ENCODE measurements around the gene SMC1B. TPM values are rescaled to one million over a fixed set of nuclear protein-coding genes. Genes with fewer than 3 reads are reported as not detected.

SMC1B gene
- total RNA-seq, 1 donor from 2014 or later = not detected

DNA sequence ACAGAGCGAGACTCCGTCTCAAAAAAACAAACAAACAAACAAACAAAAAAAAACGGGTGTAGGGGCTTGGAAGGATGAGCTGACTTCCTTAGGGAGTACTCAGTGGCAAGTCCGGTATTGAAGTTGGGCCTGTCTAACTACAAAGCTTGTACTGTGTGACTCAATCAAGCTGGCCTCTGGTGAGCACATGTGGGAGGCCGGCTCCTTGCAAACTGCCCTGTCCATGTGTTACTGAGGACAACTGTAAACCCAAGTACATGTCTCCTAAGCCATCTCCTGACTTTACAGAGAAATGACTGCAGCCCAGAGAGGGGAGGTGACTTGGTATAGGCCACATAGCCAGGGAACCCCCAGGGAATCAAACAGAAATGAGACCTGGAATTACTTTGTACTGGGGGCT, 11.7 kb upstream of the SMC1B start:
- DNase-seq (ENCODE audit: low spot score) = no peak
- H3K27ac Mint-ChIP-seq (ENCODE audit: unreplicated experiment) = no peak overlapping the region
- H3K9me3 Mint-ChIP-seq (ENCODE audit: unreplicated experiment) = no peaks in the 10 kb centered on the region
- peaks cover 4% of the 10 kb centered on the region for H3K36me3 Mint-ChIP-seq (ENCODE audit: low read depth, unreplicated experiment)
- H3K4me3 Mint-ChIP-seq (ENCODE audit: unreplicated experiment) = no peak overlapping the region
- TF ChIP-seq, protein P1, sequence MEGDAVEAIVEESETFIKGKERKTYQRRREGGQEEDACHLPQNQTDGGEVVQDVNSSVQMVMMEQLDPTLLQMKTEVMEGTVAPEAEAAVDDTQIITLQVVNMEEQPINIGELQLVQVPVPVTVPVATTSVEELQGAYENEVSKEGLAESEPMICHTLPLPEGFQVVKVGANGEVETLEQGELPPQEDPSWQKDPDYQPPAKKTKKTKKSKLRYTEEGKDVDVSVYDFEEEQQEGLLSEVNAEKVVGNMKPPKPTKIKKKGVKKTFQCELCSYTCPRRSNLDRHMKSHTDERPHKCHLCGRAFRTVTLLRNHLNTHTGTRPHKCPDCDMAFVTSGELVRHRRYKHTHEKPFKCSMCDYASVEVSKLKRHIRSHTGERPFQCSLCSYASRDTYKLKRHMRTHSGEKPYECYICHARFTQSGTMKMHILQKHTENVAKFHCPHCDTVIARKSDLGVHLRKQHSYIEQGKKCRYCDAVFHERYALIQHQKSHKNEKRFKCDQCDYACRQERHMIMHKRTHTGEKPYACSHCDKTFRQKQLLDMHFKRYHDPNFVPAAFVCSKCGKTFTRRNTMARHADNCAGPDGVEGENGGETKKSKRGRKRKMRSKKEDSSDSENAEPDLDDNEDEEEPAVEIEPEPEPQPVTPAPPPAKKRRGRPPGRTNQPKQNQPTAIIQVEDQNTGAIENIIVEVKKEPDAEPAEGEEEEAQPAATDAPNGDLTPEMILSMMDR (IDR thresholded peaks at IDR 0.05; ENCODE audit: unreplicated experiment) = no peak
- peaks cover 12% of the 10 kb centered on the region for H3K27me3 Mint-ChIP-seq (ENCODE audit: unreplicated experiment)
- H3K4me1 Mint-ChIP-seq (ENCODE audit: unreplicated experiment) = no peaks in the 10 kb centered on the region

- Mint-ChIP-seq H3K9me3 (ENCODE audit: unreplicated experiment) (no peaks in the 10 kb centered on the region), H3K36me3 (ENCODE audit: low read depth, unreplicated experiment) (peaks cover 4% of the 10 kb centered on the region), H3K4me3 (ENCODE audit: unreplicated experiment) (no peak overlapping the region), H3K4me1 (ENCODE audit: unreplicated experiment) (no peaks in the 10 kb centered on the region), H3K27ac (ENCODE audit: unreplicated experiment) (no peak overlapping the region), H3K27me3 (ENCODE audit: unreplicated experiment) (peaks cover 10% of the 10 kb centered on the region)
- TF ChIP-seq, protein P1 (IDR thresholded peaks at IDR 0.05; ENCODE audit: unreplicated experiment) = no peak
- no peak for DNase-seq (ENCODE audit: low spot score)
Measured at GRCh38 chr22:45424241-45424731, 10.9 kb upstream of the SMC1B start.

GRCh38 chr22:45423524-45423923, 10.1 kb upstream of the SMC1B start:
- TF ChIP-seq, protein P1 (IDR thresholded peaks at IDR 0.05; ENCODE audit: unreplicated experiment) = no peak
- Mint-ChIP-seq H3K27ac (ENCODE audit: unreplicated experiment) (no peak overlapping the region), H3K36me3 (ENCODE audit: low read depth, unreplicated experiment) (peaks cover 4% of the 10 kb centered on the region), H3K4me3 (ENCODE audit: unreplicated experiment) (no peak overlapping the region), H3K27me3 (ENCODE audit: unreplicated experiment) (peaks cover 10% of the 10 kb centered on the region), H3K9me3 (ENCODE audit: unreplicated experiment) (no peaks in the 10 kb centered on the region), H3K4me1 (ENCODE audit: unreplicated experiment) (no peaks in the 10 kb centered on the region)
- DNase-seq (ENCODE audit: low spot score) = no peak

GRCh38 chr22:45422237-45422983, 9.0 kb upstream of the SMC1B start:
- Mint-ChIP-seq H3K27ac (ENCODE audit: unreplicated experiment) (no peak overlapping the region), H3K9me3 (ENCODE audit: unreplicated experiment) (no peaks in the 10 kb centered on the region), H3K4me1 (ENCODE audit: unreplicated experiment) (no peaks in the 10 kb centered on the region), H3K4me3 (ENCODE audit: unreplicated experiment) (no peak overlapping the region), H3K27me3 (ENCODE audit: unreplicated experiment) (peaks cover 6% of the 10 kb centered on the region), H3K36me3 (ENCODE audit: low read depth, unreplicated experiment) (peaks cover 4% of the 10 kb centered on the region)
- DNase-seq (ENCODE audit: low spot score) = no peak
- TF ChIP-seq, protein P1 (IDR thresholded peaks at IDR 0.05; ENCODE audit: unreplicated experiment) = no peak

- TF ChIP-seq, protein P1 (IDR thresholded peaks at IDR 0.05; ENCODE audit: unreplicated experiment) = no peak
- no peaks in the 10 kb centered on the region for H3K4me1 Mint-ChIP-seq (ENCODE audit: unreplicated experiment)
- no peaks in the 10 kb centered on the region for H3K9me3 Mint-ChIP-seq (ENCODE audit: unreplicated experiment)
- no peak for DNase-seq (ENCODE audit: low spot score)
- no peak overlapping the region for H3K4me3 Mint-ChIP-seq (ENCODE audit: unreplicated experiment)
- H3K36me3 Mint-ChIP-seq (ENCODE audit: low read depth, unreplicated experiment) = peaks cover 4% of the 10 kb centered on the region
- peaks cover 3% of the 10 kb centered on the region for H3K27me3 Mint-ChIP-seq (ENCODE audit: unreplicated experiment)
- no peak overlapping the region for H3K27ac Mint-ChIP-seq (ENCODE audit: unreplicated experiment)
Measured at GRCh38 chr22:45421349-45422055, 8.1 kb upstream of the SMC1B start.

Measured in endothelial cell (in vitro differentiated cells).